SKM-1 (cell line): ENCODE results near the gene SLCO2A1.

Experiments
- DNase-seq: peaks from one replicate; lab custom pipeline; 2025; ENCODE audit not compliant: unreplicated experiment; lab: John Stamatoyannopoulos, UW

The SLCO2A1 gene

DNA sequence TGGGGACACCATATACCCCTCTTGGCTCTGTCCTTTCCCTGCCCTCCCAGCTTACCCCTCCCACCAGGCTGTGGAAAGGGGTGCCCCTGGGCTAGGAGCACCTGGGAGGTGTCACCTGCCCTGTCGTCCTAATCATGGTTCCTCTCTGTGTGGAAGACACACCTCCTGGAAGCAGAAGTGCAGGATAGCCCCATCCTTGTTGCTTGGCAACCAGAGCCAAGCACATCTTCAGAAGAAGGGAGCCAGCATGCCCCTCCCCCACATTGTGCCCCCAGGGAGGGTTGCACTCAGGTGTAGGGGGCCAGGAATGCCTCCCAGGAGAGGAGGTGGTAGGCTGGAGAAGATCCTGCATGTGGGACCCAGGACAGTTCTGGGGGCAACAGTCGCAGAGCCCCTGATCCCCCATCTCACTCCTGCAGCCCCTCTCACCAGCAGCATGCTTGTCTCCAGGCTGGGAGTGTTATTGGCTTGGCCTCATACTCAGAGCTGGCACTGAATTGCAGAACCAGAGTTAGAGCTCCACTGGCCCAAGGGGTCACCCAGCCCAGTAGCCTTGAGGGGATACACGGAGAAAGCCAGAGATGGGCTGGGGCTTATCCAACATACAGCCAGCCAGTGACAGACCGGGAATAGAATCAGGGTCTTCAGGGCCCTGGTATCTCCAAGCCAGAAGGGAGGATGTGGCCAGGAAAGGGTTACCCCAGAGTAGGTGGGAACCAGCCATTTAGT lies 142.5 kb downstream of the SLCO2A1 start:
- DNase-seq, result no peak

DNA sequence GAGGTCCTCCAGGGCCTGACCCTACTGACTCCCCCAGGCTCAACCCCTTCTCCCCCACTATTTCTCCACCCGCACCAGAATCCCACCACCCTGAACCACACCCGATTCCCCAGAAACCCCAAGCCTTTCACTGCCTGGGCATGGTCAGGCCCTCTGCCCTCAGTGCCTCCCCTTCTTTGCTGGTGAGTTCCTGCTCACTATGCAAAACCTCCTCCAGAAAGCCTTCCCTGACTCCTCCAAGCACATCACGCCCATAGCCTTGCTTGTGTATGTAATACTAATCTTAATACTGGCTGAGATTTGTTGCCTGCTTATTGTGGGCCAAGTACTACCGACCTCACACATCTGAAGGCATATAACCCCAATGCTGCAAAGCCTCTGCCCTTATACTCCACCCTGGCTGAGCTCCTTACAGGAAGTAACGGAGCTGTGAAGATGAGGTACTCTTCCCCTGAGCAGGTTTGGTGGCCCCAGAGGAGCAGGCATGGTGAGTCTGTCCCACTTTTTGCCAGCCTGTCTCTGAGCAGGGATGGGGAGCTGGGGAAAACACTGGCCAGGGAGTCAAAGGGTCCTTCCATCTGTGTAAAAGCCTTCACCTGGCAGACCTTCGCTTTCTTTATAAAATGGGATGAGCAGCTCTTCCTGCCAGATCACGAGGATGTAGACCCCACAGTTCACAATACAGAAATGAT lies 143.5 kb downstream of the SLCO2A1 start:
- DNase-seq, result no peak

DNA sequence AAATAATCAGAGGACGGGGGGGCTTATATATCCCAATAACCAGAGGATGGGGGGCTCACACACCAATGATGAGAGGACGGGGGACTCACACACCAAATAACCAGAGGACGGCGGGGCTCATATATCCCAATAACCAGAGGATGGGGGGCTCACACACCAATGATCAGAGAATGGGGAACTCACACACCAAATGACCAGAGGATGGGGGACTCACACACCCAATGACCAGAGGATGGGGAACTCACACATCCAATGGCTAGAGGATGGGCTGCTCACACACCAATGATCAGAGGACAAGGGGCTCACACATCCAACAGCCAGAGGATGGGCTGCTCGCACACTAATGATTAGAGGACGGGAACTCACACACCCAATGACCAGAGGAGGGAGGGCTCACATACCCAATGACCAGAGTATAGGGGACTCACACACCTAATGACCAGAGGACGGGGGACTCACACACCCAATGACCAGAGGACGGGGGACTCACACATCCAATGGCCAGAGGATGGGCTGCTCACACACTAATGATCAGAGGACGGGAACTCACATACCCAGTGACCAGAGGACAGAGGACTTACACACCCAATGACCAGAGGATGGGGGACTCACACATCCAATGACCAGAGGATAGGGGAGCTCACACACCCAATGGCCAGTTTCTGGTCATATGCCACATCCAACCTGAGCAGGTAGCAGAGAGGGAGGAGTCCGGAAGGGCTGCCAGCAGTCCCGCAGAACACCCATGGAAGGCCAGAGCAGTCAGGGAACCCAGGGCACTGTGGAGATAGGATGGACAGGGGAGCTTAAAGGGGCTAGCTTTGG lies 144.6 kb downstream of the SLCO2A1 start:
- no peak for DNase-seq

DNA sequence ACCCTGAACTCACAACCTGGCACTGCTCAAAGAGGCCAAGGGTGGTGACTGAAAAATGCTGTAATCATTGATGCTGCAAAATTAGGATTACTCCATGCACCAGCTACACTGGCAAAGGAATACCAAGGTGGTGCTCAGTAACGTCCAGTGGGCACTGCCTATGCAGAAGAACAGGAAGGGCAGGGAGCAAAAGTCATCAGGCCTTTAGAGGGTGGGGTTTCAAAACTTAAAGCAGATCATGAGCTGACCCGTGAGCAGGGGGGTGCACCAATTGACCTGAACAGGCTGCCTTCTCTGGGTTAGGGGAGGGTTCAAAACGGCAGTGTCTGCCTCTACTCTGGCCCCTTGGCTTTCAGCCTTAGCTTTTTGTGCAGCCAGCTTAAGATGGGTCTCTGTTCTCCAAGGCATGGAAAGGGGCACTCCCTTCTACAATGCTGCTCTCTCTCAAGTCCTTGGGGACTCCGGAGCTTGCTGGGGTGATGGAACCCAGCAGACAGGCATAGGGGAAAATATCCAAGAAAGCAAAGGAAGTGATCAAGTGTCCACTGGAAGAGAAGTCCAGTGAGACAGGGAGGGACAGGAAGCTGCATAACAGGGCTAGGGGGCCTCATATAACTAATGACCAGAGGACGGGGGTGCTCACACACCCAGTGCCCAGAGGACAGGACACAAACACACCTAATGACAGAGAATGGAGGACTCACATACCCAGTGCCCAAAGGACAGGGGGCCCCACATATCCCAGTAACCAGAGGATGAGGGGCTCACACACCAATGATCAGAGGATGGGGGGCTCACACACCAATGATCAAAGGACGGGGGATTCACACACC lies 145.5 kb downstream of the SLCO2A1 start:
- DNase-seq, result no peak

DNA sequence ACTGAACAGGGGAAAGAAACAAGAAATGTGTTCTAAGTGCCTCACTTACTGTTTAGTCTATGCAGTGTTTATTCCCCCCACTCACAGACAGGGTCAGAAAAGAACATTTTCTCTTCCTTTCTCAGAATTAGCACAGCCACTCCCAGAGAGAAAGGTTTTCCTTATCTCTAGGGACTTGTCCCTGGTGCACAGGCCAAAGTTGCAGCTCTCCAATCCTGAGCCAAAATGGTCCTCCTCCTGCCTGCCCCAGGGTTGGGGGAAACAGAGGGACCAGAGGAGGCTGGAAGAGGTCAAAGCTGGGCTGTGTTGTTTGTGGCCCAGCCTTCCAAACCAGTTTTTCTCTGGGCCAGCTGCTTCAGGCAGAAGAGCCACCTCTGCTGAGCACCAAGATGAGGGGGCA lies 146.1 kb downstream of the SLCO2A1 start:
- no peak for DNase-seq

DNA sequence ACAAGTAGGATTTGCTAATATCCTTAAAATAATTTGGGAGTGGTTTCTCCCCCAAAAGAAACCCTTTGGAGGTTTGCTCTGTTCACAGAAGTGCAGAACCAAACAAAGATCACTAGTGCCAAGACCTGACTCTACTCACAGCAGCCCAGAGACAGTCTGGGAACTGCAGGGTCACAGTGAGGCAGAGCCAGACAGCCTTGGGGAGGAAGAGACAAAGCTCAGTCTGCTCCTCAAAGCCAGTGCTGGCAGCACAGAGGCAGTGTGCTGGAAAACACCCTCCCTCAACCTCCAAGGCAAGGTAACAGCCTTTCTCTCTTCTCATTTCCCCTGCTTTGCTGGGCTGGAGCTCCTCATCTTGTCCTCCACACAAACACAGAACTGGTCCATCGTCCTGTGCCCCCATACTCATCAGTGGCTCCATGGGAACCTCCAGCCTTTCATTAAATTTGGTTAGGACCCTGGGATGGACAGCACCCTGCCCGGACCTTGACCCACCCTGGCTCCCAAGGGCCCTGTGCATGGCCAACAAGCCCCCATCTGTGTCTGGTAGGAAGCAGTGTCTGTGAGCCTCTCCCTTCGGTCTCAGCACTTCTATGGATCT lies 146.6 kb downstream of the SLCO2A1 start:
- DNase-seq, result no peak

DNA sequence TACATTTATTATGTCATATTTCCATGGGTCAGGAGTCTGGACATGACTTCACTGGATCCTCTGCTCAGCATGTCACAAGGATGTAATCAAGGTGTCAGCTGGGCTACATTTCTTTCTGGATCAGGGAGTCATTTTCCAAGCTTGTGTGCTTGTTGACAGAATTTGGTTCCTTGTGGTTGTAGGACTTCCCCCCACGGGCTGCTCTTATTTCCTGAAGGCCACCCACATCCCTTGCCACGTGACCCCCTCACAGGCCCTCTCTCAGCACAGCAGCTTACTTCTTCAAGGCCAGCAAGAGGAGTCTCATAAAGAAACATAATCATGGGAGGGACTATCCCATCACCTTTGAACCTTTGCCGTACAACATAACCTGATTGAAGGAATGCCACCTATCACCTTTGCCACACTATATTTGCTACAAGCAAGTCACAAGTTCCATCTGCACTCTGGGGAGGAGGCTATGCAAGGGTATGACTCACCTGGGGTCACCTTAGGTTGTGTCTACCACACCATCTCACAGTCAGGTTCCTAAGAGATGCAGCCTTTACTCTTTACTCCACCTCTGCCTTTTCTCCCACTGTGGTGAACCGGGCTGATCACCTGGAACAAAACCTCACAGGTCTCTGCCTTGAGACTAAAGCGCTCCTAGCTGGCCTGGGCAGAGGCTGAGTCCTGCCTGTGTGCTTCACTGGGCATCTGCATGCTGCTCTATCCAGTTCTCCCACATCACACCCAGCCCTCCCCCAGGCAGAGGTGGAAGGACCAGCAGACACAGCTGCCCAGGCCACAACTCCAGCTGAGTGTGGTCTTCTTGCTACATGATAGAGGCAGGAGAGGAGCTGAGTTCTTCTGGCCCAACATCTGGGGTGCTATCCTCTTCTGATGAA lies 147.5 kb downstream of the SLCO2A1 start:
- no peak for DNase-seq

DNA sequence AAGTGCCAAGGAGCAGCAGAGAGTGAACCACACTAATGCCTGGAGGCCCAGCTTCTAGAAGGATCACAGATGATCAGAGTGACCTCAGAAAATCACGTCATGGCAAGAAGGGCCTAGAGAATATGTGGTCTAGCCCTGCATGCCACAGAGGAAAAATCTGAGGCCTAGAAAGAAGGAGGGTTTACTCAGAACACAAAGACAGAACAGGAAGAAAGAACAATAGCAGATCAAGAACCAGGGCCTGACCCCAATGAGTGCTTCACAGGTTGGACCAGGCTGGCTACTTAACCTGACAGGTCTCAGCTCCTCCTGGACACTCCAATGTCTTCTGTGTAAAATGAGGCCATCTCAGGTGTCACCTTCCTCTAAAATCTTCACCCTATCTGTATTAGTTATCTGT lies 148.2 kb downstream of the SLCO2A1 start:
- no peak for DNase-seq

DNA sequence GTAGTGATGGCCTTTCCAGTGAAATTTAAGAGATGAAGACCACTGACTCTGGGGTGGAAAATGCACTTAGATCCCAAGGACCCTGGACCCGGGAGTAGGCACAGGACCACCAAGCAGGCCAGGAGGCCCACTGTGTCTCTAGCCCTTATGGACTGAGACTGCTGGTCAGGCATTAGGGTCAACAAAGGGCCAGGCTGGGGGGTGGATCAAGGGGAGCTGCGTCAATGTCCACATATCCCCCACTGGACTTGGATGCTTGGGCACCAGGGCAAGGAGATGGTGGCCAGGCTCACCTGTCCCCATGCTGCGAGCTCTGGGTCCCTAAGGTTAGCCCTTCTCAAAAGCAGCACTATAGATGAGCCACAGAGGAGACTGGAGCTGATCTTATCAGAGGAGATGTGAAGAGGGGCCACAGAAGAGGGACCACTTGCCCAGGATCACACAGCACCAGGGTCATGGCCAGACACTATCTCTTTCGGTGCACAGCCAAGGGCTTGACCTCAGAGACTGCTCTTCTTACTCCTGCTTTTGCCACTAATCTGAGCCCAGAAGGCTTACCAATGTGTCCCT lies 148.8 kb downstream of the SLCO2A1 start:
- no peak for DNase-seq

DNA sequence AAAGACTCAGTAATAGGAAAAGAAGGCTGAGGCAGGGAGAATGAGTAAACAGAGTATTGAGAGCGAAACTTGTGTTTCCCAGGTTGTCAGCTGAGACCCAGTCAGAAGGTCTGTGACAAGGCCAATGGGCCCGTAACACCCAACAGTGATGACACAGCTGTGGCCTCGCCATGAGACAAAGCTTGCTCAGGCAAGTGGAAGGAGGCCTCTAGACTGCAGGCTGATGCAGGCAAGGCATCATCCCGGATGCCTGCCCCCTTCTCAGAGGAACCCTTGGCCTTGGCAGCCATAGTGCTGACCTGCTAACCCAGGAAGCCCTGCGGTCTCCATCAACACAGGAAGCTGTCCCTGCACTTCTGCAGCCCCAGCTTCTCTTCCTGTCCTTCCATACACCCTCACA lies 149.4 kb downstream of the SLCO2A1 start:
- no peak for DNase-seq

DNA sequence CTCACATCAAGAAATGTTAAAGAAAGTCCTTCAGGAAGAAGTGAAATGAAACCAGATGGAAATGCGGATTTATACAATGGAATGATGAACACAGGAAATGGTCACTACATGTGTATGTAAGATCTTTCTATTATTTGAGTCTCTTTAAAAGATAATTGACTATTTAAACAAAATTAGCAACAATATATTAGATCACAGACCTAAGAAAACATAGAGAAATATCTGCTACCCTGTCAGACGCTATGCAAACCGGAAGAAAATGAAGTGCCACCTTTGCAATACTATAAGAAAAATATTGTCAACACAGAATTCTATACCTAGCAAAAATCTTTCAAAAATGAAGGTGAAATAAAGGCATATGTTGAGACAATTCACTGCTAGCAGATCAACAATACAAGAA lies 151.2 kb downstream of the SLCO2A1 start:
- no peak for DNase-seq
